Measurements from ENCODE around the gene TET1. TPM values are rescaled to one million over a fixed set of nuclear protein-coding genes. Genes with fewer than 3 reads are reported as not detected.
A peak's percentile ranks its signal among the peaks of the same experiment; 100 is the strongest.
"Not testable (repeated sequence)": the region's sequence is repeated elsewhere in the genome, so short reads cannot be mapped to it uniquely, and the experiment has no call there.

Gene TET1
- total RNA-seq, 2 donors from 2014 or later, result 50.8 to 60.5 TPM

- Histone ChIP-seq H3K4me3 (ENCODE audit: low read length) (no peak overlapping the region), H3K4me1 (ENCODE audit: control insufficient read depth, insufficient read depth, low read length) (no peaks in the 10 kb centered on the region), H3K9ac (ENCODE audit: extremely low read depth, low read length, poor library complexity, severe bottlenecking) (no peak overlapping the region), H3K36me3 (ENCODE audit: control insufficient read depth, insufficient read depth, low read length) (peaks cover 13% of the 10 kb centered on the region), H3K27ac (ENCODE audit: low read depth, low read length) (no peak overlapping the region), H3K9me3 (ENCODE audit: control insufficient read depth, low read length) (no peaks in the 10 kb centered on the region), H3K27me3 (ENCODE audit: control insufficient read depth, insufficient read depth, low read length, poor library complexity, severe bottlenecking) (no peaks in the 10 kb centered on the region)
- no peak overlapping the region for H3K4me3 Mint-ChIP-seq
- no peaks in the 10 kb centered on the region for H3K27me3 Mint-ChIP-seq (ENCODE audit: insufficient read depth)
- peaks cover 11% of the 10 kb centered on the region for H3K36me3 Mint-ChIP-seq (ENCODE audit: low read depth)
- no peak for TF ChIP-seq CTCF (conservative IDR thresholded peaks at IDR 0.05)
- no peak overlapping the region for H3K27ac Mint-ChIP-seq
- 95 to 100% methylated on average over 2 to 5 of the region's 5 CpGs for WGBS, 2 experiments (ENCODE audit: insufficient coverage in 1 of 2, insufficient read length in 1 of 2)
- no peaks in the 10 kb centered on the region for H3K9me3 Mint-ChIP-seq
- no peaks in the 10 kb centered on the region for H3K4me1 Mint-ChIP-seq
- DNase-seq, result no peak
Measured at GRCh38 chr10:68517188-68517587, 42.9 kb upstream of the TET1 start.

GRCh38 chr10:68518609-68519008, 41.5 kb upstream of the TET1 start:
- 94 to 100% methylated on average over 2 to 9 of the region's 11 CpGs for WGBS, 2 experiments (ENCODE audit: insufficient coverage in 1 of 2, insufficient read length in 1 of 2)

GRCh38 chr10:68525490-68526038, 34.6 kb upstream of the TET1 start:
- Mint-ChIP-seq H3K27ac (peak overlapping the region; percentile 55), H3K36me3 (ENCODE audit: low read depth) (peaks cover 13% of the 10 kb centered on the region)
- H3K4me3 Mint-ChIP-seq; H3K27me3 ChIP-seq (ENCODE audit: control insufficient read depth, insufficient read depth, low read length, poor library complexity, severe bottlenecking); H3K27me3 Mint-ChIP-seq (ENCODE audit: insufficient read depth); H3K4me1 ChIP-seq (ENCODE audit: control insufficient read depth, insufficient read depth, low read length); H3K9ac ChIP-seq (ENCODE audit: extremely low read depth, low read length, poor library complexity, severe bottlenecking); H3K36me3 ChIP-seq (ENCODE audit: control insufficient read depth, insufficient read depth, low read length); H3K27ac ChIP-seq (ENCODE audit: low read depth, low read length); DNase-seq; H3K9me3 Mint-ChIP-seq; H3K9me3 ChIP-seq (ENCODE audit: control insufficient read depth, low read length); H3K4me3 ChIP-seq (ENCODE audit: low read length); H3K4me1 Mint-ChIP-seq: not testable (repeated sequence)
- 88% methylated on average over 1 of the region's 5 CpGs; no CpG with 5 or more reads in 1 of the 2 experiments for WGBS, 2 experiments (ENCODE audit: insufficient coverage in 1 of 2, insufficient read length in 1 of 2)

More at GRCh38 chr10:68518609-68519008, 41.5 kb upstream of the TET1 start:
- not testable (repeated sequence) for H3K4me3 ChIP-seq (ENCODE audit: low read length); H3K27me3 ChIP-seq (ENCODE audit: control insufficient read depth, insufficient read depth, low read length, poor library complexity, severe bottlenecking); DNase-seq; H3K9ac ChIP-seq (ENCODE audit: extremely low read depth, low read length, poor library complexity, severe bottlenecking); H3K9me3 Mint-ChIP-seq; H3K4me1 Mint-ChIP-seq; H3K4me3 Mint-ChIP-seq; H3K27ac ChIP-seq (ENCODE audit: low read depth, low read length); H3K27ac Mint-ChIP-seq; H3K27me3 Mint-ChIP-seq (ENCODE audit: insufficient read depth); H3K4me1 ChIP-seq (ENCODE audit: control insufficient read depth, insufficient read depth, low read length); H3K9me3 ChIP-seq (ENCODE audit: control insufficient read depth, low read length)
- peaks cover 13% of the 10 kb centered on the region for H3K36me3 Mint-ChIP-seq (ENCODE audit: low read depth)
- H3K36me3 ChIP-seq (ENCODE audit: control insufficient read depth, insufficient read depth, low read length), result peaks cover 18% of the 10 kb centered on the region

GRCh38 chr10:68526634-68527307, 33.4 kb upstream of the TET1 start:
- peaks cover 7% of the 10 kb centered on the region for H3K36me3 ChIP-seq (ENCODE audit: control insufficient read depth, insufficient read depth, low read length)
- Mint-ChIP-seq H3K36me3 (ENCODE audit: low read depth) (peaks cover 8% of the 10 kb centered on the region), H3K9me3 (no peaks in the 10 kb centered on the region), H3K4me3 (peak overlapping the region; percentile 79), H3K27ac (peak overlapping the region; percentile 95), H3K27me3 (ENCODE audit: insufficient read depth) (no peaks in the 10 kb centered on the region), H3K4me1 (peaks cover 7% of the 10 kb centered on the region)
- DNase-seq, result no peak
- H3K4me1 ChIP-seq (ENCODE audit: control insufficient read depth, insufficient read depth, low read length), result no peaks in the 10 kb centered on the region
- TF ChIP-seq CTCF (conservative IDR thresholded peaks at IDR 0.05), result no peak
- H3K27me3 ChIP-seq (ENCODE audit: control insufficient read depth, insufficient read depth, low read length, poor library complexity, severe bottlenecking), result no peaks in the 10 kb centered on the region
- 2% methylated on average over 4 to 11 of the region's 11 CpGs for WGBS, 2 experiments (ENCODE audit: insufficient coverage in 1 of 2, insufficient read length in 1 of 2)
- peak overlapping the region; percentile 75 for H3K27ac ChIP-seq (ENCODE audit: low read depth, low read length)
- no peaks in the 10 kb centered on the region for H3K9me3 ChIP-seq (ENCODE audit: control insufficient read depth, low read length)
- peak overlapping the region; percentile 93 for H3K4me3 ChIP-seq (ENCODE audit: low read length)
- peak overlapping the region; percentile 82 for H3K9ac ChIP-seq (ENCODE audit: extremely low read depth, low read length, poor library complexity, severe bottlenecking)
